ENCODE measurements around the gene MBP. TPM values are rescaled to one million over a fixed set of nuclear protein-coding genes. Genes with fewer than 3 reads are reported as not detected.

Gene MBP
- total and polyA plus RNA-seq, 10 donors: 11.1 to 96.0 (median 70.8) TPM

DNA sequence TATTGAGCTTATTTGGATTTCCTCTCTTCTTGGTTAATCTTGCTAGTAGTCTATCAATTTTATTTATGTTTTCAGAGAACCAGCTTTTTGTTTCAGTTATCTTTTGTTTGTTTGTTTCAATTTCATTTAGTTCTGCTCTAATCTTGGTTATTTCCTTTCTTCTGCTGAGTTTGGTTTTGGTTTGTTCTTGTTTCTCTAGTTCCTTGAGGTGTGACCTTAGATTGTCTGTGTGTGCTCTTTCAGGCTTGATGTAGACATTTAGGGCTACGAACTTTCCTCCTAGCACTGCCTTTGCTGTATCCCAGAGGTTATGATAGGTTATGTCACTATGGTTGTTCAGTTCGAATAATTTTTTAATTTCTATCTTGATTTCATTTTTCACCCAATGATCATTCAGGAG is 168.6 kb downstream of the MBP start:
- intact Hi-C loops (cut with DNase I; ENCODE audit: low total_unique reads): no loop called here

GRCh38 chr18:76962851-76963250 is 169.7 kb downstream of the MBP start:
- Histone ChIP-seq H3K4me1 (peaks cover 0 to 48% (median 26%) of the 10 kb centered on the region in 6 donors), H3K27ac (peak overlapping the region in 4 of 8 donors; percentile 65 to 71 (median 67)), H3K27me3 (replicated peaks in 1 of 7) (no peaks in the 10 kb centered on the region), H3K9me3 (no peaks in the 10 kb centered on the region), H3K4me3 (no peak overlapping the region), H3K36me3 (peaks cover 0 to 66% (median 28%) of the 10 kb centered on the region in 6 donors)
- TF ChIP-seq POLR2AphosphoS5 (IDR thresholded peaks at IDR 0.05): no peak
- TF ChIP-seq, protein P1, sequence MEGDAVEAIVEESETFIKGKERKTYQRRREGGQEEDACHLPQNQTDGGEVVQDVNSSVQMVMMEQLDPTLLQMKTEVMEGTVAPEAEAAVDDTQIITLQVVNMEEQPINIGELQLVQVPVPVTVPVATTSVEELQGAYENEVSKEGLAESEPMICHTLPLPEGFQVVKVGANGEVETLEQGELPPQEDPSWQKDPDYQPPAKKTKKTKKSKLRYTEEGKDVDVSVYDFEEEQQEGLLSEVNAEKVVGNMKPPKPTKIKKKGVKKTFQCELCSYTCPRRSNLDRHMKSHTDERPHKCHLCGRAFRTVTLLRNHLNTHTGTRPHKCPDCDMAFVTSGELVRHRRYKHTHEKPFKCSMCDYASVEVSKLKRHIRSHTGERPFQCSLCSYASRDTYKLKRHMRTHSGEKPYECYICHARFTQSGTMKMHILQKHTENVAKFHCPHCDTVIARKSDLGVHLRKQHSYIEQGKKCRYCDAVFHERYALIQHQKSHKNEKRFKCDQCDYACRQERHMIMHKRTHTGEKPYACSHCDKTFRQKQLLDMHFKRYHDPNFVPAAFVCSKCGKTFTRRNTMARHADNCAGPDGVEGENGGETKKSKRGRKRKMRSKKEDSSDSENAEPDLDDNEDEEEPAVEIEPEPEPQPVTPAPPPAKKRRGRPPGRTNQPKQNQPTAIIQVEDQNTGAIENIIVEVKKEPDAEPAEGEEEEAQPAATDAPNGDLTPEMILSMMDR (IDR thresholded peaks at IDR 0.05 in 8 of 11, conservative IDR thresholded peaks at IDR 0.05 in 3 of 11): no peak
- 78 to 91% (median 83%) methylated on average over 1 of the region's 1 CpG for WGBS, 5 donors
- intact Hi-C loops (cut with DNase I; ENCODE audit: low total_unique reads): no loop called here
- no peak for DNase-seq

More for the DNA sequence above, 168.6 kb downstream of the MBP start:
- peaks cover 0 to 48% (median 25%) of the 10 kb centered on the region in 6 donors for H3K4me1 ChIP-seq
- WGBS, 5 donors: 59 to 74% (median 70%) methylated on average over 2 of the region's 2 CpGs
- no peak for DNase-seq
- H3K9me3 ChIP-seq: no peaks in the 10 kb centered on the region
- H3K27ac ChIP-seq: peak overlapping the region in 5 of 8 donors; percentile 55 to 71 (median 66)
- H3K36me3 ChIP-seq: peaks cover 0 to 66% (median 22%) of the 10 kb centered on the region in 6 donors
- H3K27me3 ChIP-seq (replicated peaks in 1 of 7): no peaks in the 10 kb centered on the region
- H3K4me3 ChIP-seq: no peak overlapping the region
- TF ChIP-seq, protein P1 (IDR thresholded peaks at IDR 0.05 in 8 of 11, conservative IDR thresholded peaks at IDR 0.05 in 3 of 11): no peak
- no peak for TF ChIP-seq POLR2AphosphoS5 (IDR thresholded peaks at IDR 0.05)
- no peak for TF ChIP-seq POLR2A (IDR thresholded peaks at IDR 0.05)

- DNase-seq: no peak
- WGBS, 5 donors: 87 to 95% (median 94%) methylated on average over 16 of the region's 16 CpGs
- H3K4me1 ChIP-seq: peaks cover 0 to 39% (median 26%) of the 10 kb centered on the region in 6 donors
- no peak overlapping the region for H3K27ac ChIP-seq
- no peaks in the 10 kb centered on the region for H3K9me3 ChIP-seq
- H3K4me3 ChIP-seq: no peak overlapping the region
- peaks cover 0 to 77% (median 44%) of the 10 kb centered on the region in 6 donors for H3K36me3 ChIP-seq
- no peak for TF ChIP-seq POLR2AphosphoS5 (IDR thresholded peaks at IDR 0.05)
- TF ChIP-seq, protein P1 (IDR thresholded peaks at IDR 0.05 in 8 of 11, conservative IDR thresholded peaks at IDR 0.05 in 3 of 11): no peak
- no peaks in the 10 kb centered on the region for H3K27me3 ChIP-seq (replicated peaks in 1 of 7)
- intact Hi-C loops (cut with DNase I; ENCODE audit: low total_unique reads): no loop called here
These were observed 172.0 kb downstream of the MBP start for GRCh38 chr18:76960528-76961035.

DNA sequence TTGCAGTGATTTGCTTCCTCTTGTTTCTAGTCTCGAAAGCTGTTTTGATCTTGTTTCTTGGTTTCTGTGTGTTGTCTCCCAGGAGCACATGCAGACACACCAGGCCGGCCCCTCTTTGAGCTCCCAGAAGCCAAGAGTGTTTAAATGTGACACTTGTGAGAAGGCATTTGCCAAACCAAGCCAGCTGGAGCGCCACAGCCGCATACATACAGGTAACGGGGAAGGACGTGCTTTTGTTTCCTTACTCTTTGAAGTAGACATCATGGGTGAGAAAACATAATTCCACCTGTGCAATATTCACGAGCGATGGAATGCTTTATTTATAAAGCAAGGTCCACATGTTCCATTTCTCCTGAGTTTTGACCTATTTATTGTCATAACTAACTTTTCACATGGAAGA is 173.0 kb downstream of the MBP start:
- H3K27me3 ChIP-seq (replicated peaks in 1 of 7): no peaks in the 10 kb centered on the region
- DNase-seq: no peak
- no peak overlapping the region for H3K27ac ChIP-seq

More for the DNA sequence above, 173.0 kb downstream of the MBP start:
- TF ChIP-seq POLR2AphosphoS5 (IDR thresholded peaks at IDR 0.05) (no peak), POLR2A (IDR thresholded peaks at IDR 0.05) (no peak)
- TF ChIP-seq, protein P1 (IDR thresholded peaks at IDR 0.05 in 8 of 11, conservative IDR thresholded peaks at IDR 0.05 in 3 of 11): no peak
- peaks cover 0 to 76% (median 44%) of the 10 kb centered on the region in 6 donors for H3K36me3 ChIP-seq
- WGBS, 5 donors: 92 to 96% (median 94%) methylated on average over 8 of the region's 8 CpGs
- no peaks in the 10 kb centered on the region for H3K9me3 ChIP-seq
- intact Hi-C loops (cut with DNase I; ENCODE audit: low total_unique reads): no loop called here
- H3K4me3 ChIP-seq: no peak overlapping the region
- H3K4me1 ChIP-seq: peaks cover 0 to 29% (median 19%) of the 10 kb centered on the region in 6 donors

Data from spleen (tissue), 11 donors.